A673 (cell line): ENCODE results near the gene TTC34. TPM values are rescaled to one million over a fixed set of nuclear protein-coding genes. Genes with fewer than 3 reads are reported as not detected.
A peak's percentile ranks its signal among the peaks of the same experiment; 100 is the strongest.

Experiments
- BruUV-seq: library from RNA; stranded (reverse); fragments of 400-500 nt; replicated peaks from 2 replicates; lab custom pipeline; 2021; lab: Mats Ljungman, UMichigan
- CTCF ChIA-PET: fragments of 300-600 bp; sonication (Branson Sonifier 250); formaldehyde crosslinking; loops from one replicate; lab custom pipeline; 2022; ENCODE audit warnings: antibody characterized with exemption; lab: Charles Lee
- POLR2A ChIA-PET: fragments of 300-600 bp; sonication (Branson Sonifier 250); formaldehyde crosslinking; loops from one replicate; lab custom pipeline; 2022; ENCODE audit warnings: antibody characterized with exemption; ENCODE audit not compliant: low non-redundant PET; lab: Charles Lee
- DNase-seq: peaks from one replicate; pipeline ENCODE4 v3.0.0-alpha.2; 2015; ENCODE audit warnings: low spot score
- H3K27ac ChIP-seq: fragments of 200-600 bp; sonication (generic); 2 replicates; pipeline ENCODE4 v1.5.1; 2016; ENCODE audit warnings: mixed run types, low read depth, mild to moderate bottlenecking, mixed read lengths, antibody characterized with exemption, low read length; ENCODE audit not compliant: poor library complexity, severe bottlenecking
- H3K27me3 ChIP-seq: fragments of 200-600 bp; sonication (generic); replicated peaks from 2 replicates; pipeline ENCODE4 v1.6.1; 2017; ENCODE audit warnings: mixed run types, low read depth, mild to moderate bottlenecking, mixed read lengths, antibody characterized with exemption, low read length; ENCODE audit not compliant: insufficient read depth, poor library complexity
- H3K36me3 ChIP-seq: fragments of 200-600 bp; sonication (generic); 2 replicates; pipeline ENCODE4 v1.6.1; 2016; ENCODE audit warnings: mixed run types, mild to moderate bottlenecking, mixed read lengths, antibody characterized with exemption, low read length; ENCODE audit not compliant: insufficient read depth, poor library complexity, severe bottlenecking
- H3K4me1 ChIP-seq: fragments of 200-600 bp; sonication (generic); 2 replicates; pipeline ENCODE4 v1.6.1; 2017; ENCODE audit warnings: mixed run types, mild to moderate bottlenecking, mixed read lengths, antibody characterized with exemption, low read length; ENCODE audit not compliant: insufficient read depth, poor library complexity, severe bottlenecking
- H3K4me3 ChIP-seq: fragments of 200-600 bp; sonication (generic); 2 replicates; pipeline ENCODE4 v1.5.1; 2016; ENCODE audit warnings: low read depth, mixed run types, mild to moderate bottlenecking, mixed read lengths, low read length; ENCODE audit not compliant: poor library complexity, severe bottlenecking
- H3K9me3 ChIP-seq: fragments of 200-600 bp; sonication (generic); 2 replicates; pipeline ENCODE4 v1.6.1; 2016; ENCODE audit warnings: mixed run types, low read depth, mild to moderate bottlenecking, mixed read lengths, antibody characterized with exemption, low read length; ENCODE audit not compliant: poor library complexity, severe bottlenecking
- CTCF ChIP-seq: fragments of 300-800, 200-600 bp; sonication (generic); conservative IDR thresholded peaks from 2 replicates; pipeline ENCODE4 v1.5.1; 2017; ENCODE audit warnings: low read depth, mild to moderate bottlenecking, antibody characterized with exemption, low read length, moderate library complexity, mixed read lengths
- EZH2 ChIP-seq: fragments of 200-600 bp; sonication (generic); IDR thresholded peaks from 2 replicates; pipeline ENCODE4 v1.6.1; 2017; ENCODE audit warnings: borderline replicate concordance, low read depth, mild to moderate bottlenecking, mixed read lengths, antibody characterized with exemption, low read length; ENCODE audit not compliant: poor library complexity, severe bottlenecking
- intact Hi-C: fragments of 100-400 bp; cut with micrococcal nuclease; formaldehyde crosslinking; loops from one replicate; pipeline ENCODE4 v1.10.0; 2022; ENCODE audit not compliant: unreplicated experiment
- total RNA-seq: library from RNA; stranded (reverse); gene quantifications from 2 replicates; pipeline ENCODE4 v1.2.3, GENCODE V29; 2021

The TTC34 gene
- total RNA-seq, 1 experiment from 2014 or later = 0.84 TPM

GRCh38 chr1:2631136-2632050, 170.1 kb downstream of the TTC34 start:
- no peak for DNase-seq
- no peak for TF ChIP-seq CTCF
- TF ChIP-seq EZH2 = no peak

GRCh38 chr1:2630498-2631135, 170.9 kb downstream of the TTC34 start:
- DNase-seq = no peak
- Histone ChIP-seq H3K27me3 (peaks cover 45% of the 10 kb centered on the region), H3K36me3 (no peaks in the 10 kb centered on the region), H3K27ac (no peak overlapping the region), H3K9me3 (no peaks in the 10 kb centered on the region), H3K4me1 (no peaks in the 10 kb centered on the region), H3K4me3 (no peak overlapping the region)
- BruUV-seq = no TSS peak
- intact Hi-C loops = no loop called here
- CTCF ChIA-PET = no interaction called here
- POLR2A ChIA-PET = no interaction called here
- TF ChIP-seq EZH2 = no peak
- TF ChIP-seq CTCF = no peak

More at GRCh38 chr1:2631136-2632050, 170.1 kb downstream of the TTC34 start:
- Histone ChIP-seq H3K27ac (no peak overlapping the region), H3K4me1 (no peaks in the 10 kb centered on the region), H3K4me3 (no peak overlapping the region), H3K9me3 (no peaks in the 10 kb centered on the region), H3K27me3 (peaks cover 37% of the 10 kb centered on the region), H3K36me3 (no peaks in the 10 kb centered on the region)
- intact Hi-C loops = no loop called here
- ChIA-PET POLR2A (no interaction called here), CTCF (no interaction called here)
- no TSS peak for BruUV-seq

- Histone ChIP-seq H3K9me3 (no peaks in the 10 kb centered on the region), H3K27me3 (peaks cover 45% of the 10 kb centered on the region), H3K27ac (no peak overlapping the region)
Measured at GRCh38 chr1:2629627-2630497, 171.6 kb downstream of the TTC34 start.

More at GRCh38 chr1:2629627-2630497, 171.6 kb downstream of the TTC34 start:
- CTCF ChIA-PET = no interaction called here
- DNase-seq = no peak
- no TSS peak for BruUV-seq
- Histone ChIP-seq H3K4me1 (no peaks in the 10 kb centered on the region), H3K36me3 (no peaks in the 10 kb centered on the region), H3K4me3 (no peak overlapping the region)
- POLR2A ChIA-PET = no interaction called here
- intact Hi-C loops = no loop called here
- TF ChIP-seq EZH2 (peak; percentile 62), CTCF (no peak)
